GM12892 (cell line): ENCODE data around the gene TMEM59.

ENCODE experiments used
- DNase-seq: peaks from one replicate; pipeline ENCODE4 v3.0.0; 2011; ENCODE audit not compliant: insufficient read length
- FAIRE-seq: peaks from 2 replicates; lab custom pipeline; 2011; peaks lifted over from hg19 to GRCh38; lab: Jason Lieb, UNC
- POLR2A ChIP-seq: IDR thresholded peaks from 2 replicates; pipeline ENCODE4 v1.6.1; 2011; ENCODE audit warnings: low read depth, low read length, control low read depth
- POLR2AphosphoS5 ChIP-seq: IDR thresholded peaks from 2 replicates; pipeline ENCODE4 v1.6.1; 2011; ENCODE audit warnings: low read depth, low read length, control low read depth
- TAF1 ChIP-seq: IDR thresholded peaks from 2 replicates; pipeline ENCODE4 v1.6.1; 2011; ENCODE audit warnings: low read depth, mild to moderate bottlenecking, control low read depth, low read length, borderline replicate concordance

The TMEM59 gene

DNA sequence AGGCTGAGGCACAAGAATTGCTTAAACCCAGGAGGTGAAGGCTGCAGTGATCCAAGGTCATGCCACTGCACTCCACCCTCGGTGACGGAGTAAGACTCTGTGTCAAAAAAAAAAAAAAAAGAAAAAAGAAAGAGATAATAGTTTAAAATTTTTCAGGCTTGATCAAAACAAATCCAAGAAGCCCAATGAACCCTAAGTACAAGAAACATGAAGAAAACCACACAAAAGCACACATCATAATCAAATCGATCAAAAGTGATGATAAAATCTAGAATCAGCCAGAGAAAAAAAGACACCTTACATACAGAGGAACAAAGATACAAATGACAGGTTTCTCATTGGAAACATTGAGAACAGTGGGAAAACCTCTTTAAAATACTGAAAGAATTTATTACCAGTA, 66.5 kb downstream of the TMEM59 start:
- DNase-seq: no peak
- TF ChIP-seq POLR2AphosphoS5: no peak
- TF ChIP-seq POLR2A: no peak
- TF ChIP-seq TAF1: no peak
- FAIRE-seq: no peak

DNA sequence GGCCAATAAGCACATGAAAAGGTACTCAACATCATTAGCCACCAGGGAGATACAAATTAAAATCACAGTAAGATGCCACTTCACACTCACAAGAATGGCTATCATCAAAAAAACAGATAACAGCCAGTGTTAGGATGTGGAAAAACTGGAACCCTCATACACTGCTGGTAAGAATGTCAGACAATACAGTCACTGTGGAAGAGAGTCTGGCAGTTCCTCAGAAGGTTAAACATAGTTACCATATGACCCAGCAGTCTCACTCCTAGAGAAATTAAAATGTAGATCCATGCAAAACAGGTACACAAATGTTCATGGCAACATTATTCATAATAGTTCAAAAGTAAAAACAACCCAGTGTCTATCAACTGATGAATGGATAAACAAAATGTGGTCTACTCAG, 68.3 kb downstream of the TMEM59 start:
- no peak for TF ChIP-seq POLR2A
- TF ChIP-seq POLR2AphosphoS5: no peak
- no peak for TF ChIP-seq TAF1
- no peak for FAIRE-seq
- DNase-seq: no peak

DNA sequence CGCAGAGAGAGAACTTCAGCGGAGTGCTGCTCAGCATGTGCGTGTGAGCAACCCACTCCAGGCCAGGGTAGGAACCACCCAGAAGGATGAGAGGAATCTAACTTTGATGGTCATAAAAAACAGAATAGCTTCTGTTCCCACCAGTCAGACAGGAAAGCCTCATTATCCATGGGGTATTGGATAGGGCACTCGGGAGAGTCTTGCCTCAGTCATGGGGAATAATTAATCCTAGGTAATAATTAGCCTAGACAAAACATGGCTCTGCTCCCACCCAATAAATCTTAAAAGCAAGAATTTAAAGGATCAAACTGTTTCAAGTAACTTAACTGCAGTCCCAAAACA, 70.3 kb downstream of the TMEM59 start:
- FAIRE-seq: no peak
- no peak for TF ChIP-seq POLR2A
- TF ChIP-seq TAF1: no peak
- no peak for TF ChIP-seq POLR2AphosphoS5
- DNase-seq: no peak

DNA sequence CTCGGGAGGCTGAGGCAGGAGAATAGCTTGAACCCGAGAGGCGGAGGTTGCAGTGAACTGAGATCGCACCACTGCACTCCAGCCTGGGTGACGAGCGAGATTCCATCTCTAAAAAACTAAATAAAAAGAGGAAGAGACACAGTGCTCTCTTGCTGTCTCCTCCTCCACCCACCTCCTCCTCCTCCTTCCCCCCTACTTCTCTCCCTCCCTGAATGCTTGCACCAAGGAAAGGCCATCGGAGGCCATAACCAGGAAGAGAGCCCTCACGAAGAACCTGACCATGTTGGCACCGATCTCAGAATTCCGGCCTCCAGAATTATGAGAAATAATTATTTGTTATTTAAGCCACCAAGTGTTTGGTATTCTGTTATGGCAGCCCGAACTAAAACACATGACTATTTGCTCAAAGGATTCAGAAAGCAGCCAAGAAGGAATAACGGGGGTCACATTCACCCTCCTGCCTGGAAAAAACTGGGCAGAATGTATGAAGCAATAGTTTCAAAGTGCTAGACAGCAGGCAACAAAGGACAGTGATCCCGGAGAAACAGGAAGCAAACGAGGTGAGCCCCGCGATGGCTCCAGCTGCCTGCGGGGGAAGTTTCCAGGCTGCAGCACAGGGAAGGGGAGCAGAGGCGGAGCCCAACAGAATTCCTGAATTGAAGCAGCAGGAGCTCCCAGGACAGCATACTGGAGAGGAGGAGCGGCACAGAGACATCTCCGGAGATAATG, 70.8 kb downstream of the TMEM59 start:
- TF ChIP-seq TAF1 (no peak), POLR2A (no peak), POLR2AphosphoS5 (no peak)
- no peak for DNase-seq

DNA sequence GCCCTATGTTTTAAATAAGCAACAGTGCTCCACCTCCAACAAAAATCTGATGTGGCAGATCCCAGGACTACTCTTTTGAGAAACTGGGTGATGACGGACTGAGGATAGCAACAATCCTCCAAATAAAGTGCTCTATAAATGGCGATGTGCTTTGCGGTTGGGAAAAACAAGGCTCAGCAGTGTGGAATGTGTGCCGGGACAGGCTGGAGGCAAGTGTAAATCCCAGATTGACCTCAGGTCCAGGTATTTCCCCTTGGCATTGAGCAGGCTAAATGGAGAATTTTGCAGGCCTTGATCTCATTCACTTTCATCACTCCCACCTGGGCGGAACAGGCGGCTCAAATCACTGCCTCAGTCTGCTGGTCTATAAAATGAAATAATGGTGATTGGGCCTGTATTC, 71.8 kb downstream of the TMEM59 start:
- TF ChIP-seq POLR2A: no peak
- TF ChIP-seq POLR2AphosphoS5: no peak
- TF ChIP-seq TAF1: no peak
- FAIRE-seq (no peak), DNase-seq (no peak)

More for the DNA sequence above, 70.8 kb downstream of the TMEM59 start:
- no peak for FAIRE-seq

DNA sequence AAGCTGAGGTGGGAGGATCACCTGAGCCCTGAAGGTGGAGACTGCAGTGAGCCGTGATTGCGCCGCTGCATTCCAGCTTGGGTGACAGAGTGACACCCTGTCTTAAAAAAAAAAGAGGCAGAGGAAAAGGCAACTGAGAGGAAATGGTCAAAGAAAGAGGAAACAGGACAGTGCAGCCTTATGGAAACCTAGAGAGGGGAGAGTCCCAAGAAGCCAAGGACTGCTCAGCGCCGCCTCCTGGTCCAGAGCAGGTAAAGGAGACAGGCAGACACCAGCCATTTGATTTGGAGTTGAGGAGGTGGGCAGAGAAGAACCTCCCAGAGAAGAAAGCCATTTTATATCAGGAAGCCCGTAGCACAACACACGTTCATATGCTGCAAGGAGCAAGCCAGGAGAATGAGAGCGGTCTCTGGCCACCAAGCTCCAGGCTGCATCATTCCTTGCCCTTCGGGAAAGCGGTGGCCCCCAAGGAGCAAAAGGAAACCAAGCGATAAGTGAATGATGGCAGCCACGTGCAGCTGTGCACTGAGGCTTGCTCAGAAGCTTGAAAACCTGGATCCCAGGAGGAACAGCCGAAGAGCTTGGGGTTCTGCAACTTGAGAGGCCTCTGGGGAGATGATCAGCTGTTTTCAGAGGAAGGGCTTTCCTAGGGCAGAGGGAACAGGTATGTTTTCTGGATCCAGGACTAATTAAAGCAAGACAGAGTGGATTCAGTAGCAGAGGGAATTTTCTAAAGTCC, 73.1 kb downstream of the TMEM59 start:
- TF ChIP-seq TAF1: no peak
- TF ChIP-seq POLR2A: no peak
- no peak for TF ChIP-seq POLR2AphosphoS5
- DNase-seq: no peak
- FAIRE-seq: no peak
